COLO829 (cell line): ENCODE measurements around the gene HSD11B1L.

Experiments
- DNase-seq: peaks from one replicate; pipeline ENCODE4 v3.0.0; 2012; ENCODE audit warnings: low spot score

HSD11B1L gene

GRCh38 chr19:5680437-5681368 lies at the start of gene HSD11B1L, which contains the start of gene MICOS13:
Gene HSD11B1L (plus strand): TSS chr19:5681027. CDS start chr19:5684833, 3,806 bp downstream.
Gene MICOS13 (minus strand): TSS chr19:5680516. CDS start chr19:5680486, 30 bp downstream.
- DNase-seq = peak; percentile 97

GRCh38 chr19:5631567-5632240 lies 49.1 kb upstream of the HSD11B1L start:
- no peak for DNase-seq

GRCh38 chr19:5632241-5632612 lies 48.6 kb upstream of the HSD11B1L start:
- DNase-seq = no peak

GRCh38 chr19:5632657-5633056 lies 48.2 kb upstream of the HSD11B1L start:
- no peak for DNase-seq

- no peak for DNase-seq
These were observed 45.4 kb upstream of the HSD11B1L start for GRCh38 chr19:5635427-5635826.

- no peak for DNase-seq
These were observed 42.9 kb upstream of the HSD11B1L start for GRCh38 chr19:5637971-5638370.

- no peak for DNase-seq
These were observed 39.7 kb upstream of the HSD11B1L start for GRCh38 chr19:5641171-5641570.

- DNase-seq = no peak
These were observed 38.6 kb upstream of the HSD11B1L start for GRCh38 chr19:5642204-5642603.

- no peak for DNase-seq
These were observed 37.8 kb upstream of the HSD11B1L start for GRCh38 chr19:5643060-5643459.

GRCh38 chr19:5644037-5644436 lies 36.8 kb upstream of the HSD11B1L start:
- DNase-seq = no peak

GRCh38 chr19:5645409-5645808 lies 35.4 kb upstream of the HSD11B1L start:
- DNase-seq = no peak

GRCh38 chr19:5646703-5647102 lies 34.1 kb upstream of the HSD11B1L start:
- no peak for DNase-seq

GRCh38 chr19:5648464-5648863 lies 32.4 kb upstream of the HSD11B1L start:
- no peak for DNase-seq

- no peak for DNase-seq
These were observed 29.5 kb upstream of the HSD11B1L start for GRCh38 chr19:5651361-5651760.

- DNase-seq = no peak
These were observed 28.6 kb upstream of the HSD11B1L start for GRCh38 chr19:5652261-5652660.

GRCh38 chr19:5654931-5655330 lies 25.9 kb upstream of the HSD11B1L start:
- no peak for DNase-seq

- no peak for DNase-seq
These were observed 25.4 kb upstream of the HSD11B1L start for GRCh38 chr19:5655412-5655811.

GRCh38 chr19:5661483-5661882 lies 19.3 kb upstream of the HSD11B1L start:
- no peak for DNase-seq

- DNase-seq = no peak
These were observed 16.9 kb upstream of the HSD11B1L start for GRCh38 chr19:5663904-5664303.

GRCh38 chr19:5664515-5664914 lies 16.3 kb upstream of the HSD11B1L start:
- DNase-seq = no peak

GRCh38 chr19:5665781-5666513 lies 14.9 kb upstream of the HSD11B1L start:
- no peak for DNase-seq

- DNase-seq = no peak
These were observed 13.8 kb upstream of the HSD11B1L start for GRCh38 chr19:5666921-5667610.
